ENCODE data around the gene MRPL24. TPM values are rescaled to one million over a fixed set of nuclear protein-coding genes. Genes with fewer than 3 reads are reported as not detected.

Gene MRPL24
- total and polyA plus RNA-seq, 8 donors = 39.8 to 68.6 (median 48.3) TPM

- peak overlapping the region in 1 of 4 donors; percentile 64 for H3K27ac ChIP-seq
- peaks cover 0 to 17% (median 8%) of the 10 kb centered on the region in 3 donors for H3K36me3 ChIP-seq
- no peaks in the 10 kb centered on the region for H3K9me3 ChIP-seq
- WGBS, 2 donors = 90 to 94% methylated on average over 3 of the region's 3 CpGs
- no peak for FAIRE-seq
- intact Hi-C loops (cut with DNase I) = no loop called here
- H3K27me3 ChIP-seq = no peaks in the 10 kb centered on the region
- peaks cover 0 to 18% (median 13%) of the 10 kb centered on the region in 3 donors for H3K4me1 ChIP-seq
- TF ChIP-seq CTCF (IDR thresholded peaks at IDR 0.05) = no peak
- DNase-seq = no peak
- no peak overlapping the region for H3K4me3 ChIP-seq
- no peak for ATAC-seq
These were observed 1.1 kb upstream of the MRPL24 start for GRCh38 chr1:156742017-156742416.

DNA sequence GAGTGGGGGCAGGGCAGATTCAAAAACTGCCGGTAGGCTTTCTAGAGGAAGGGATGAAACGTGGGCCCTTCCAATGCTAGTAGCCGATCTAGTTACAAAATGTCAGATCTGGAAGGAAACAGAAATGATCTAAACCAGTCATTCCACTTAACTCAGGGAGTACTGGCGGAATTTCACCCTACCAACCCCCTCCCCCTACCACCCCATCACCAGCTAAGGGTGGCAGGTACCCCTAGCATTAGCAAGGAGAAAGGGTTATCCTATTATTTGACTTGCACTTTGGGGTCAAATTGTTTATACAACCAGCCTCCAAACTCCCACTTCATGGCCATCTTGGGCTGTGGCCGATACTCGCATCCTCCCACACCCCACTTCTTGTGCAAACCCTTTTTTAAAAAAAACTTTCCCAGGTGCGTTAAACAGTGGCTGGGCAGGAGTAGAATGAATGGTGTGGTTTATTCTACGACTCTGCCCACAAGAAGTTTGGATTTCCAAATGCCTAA is 644 bp upstream of the MRPL24 start:
- Histone ChIP-seq H3K9me3 (no peaks in the 10 kb centered on the region), H3K4me3 (peak overlapping the region in 2 of 4 donors; percentile 25 to 91), H3K4me1 (peaks cover 0 to 16% (median 12%) of the 10 kb centered on the region in 3 donors), H3K27ac (peak overlapping the region; percentile 63 to 76 (median 70)), H3K36me3 (peaks cover 0 to 20% (median 8%) of the 10 kb centered on the region in 3 donors), H3K27me3 (no peaks in the 10 kb centered on the region)
- DNase-seq (no peak), FAIRE-seq (no peak), ATAC-seq (no peak)
- TF ChIP-seq CTCF (IDR thresholded peaks at IDR 0.05) = no peak
- 50 to 53% methylated on average over 8 of the region's 8 CpGs for WGBS, 2 donors
- intact Hi-C loops (cut with DNase I) = no loop called here

DNA sequence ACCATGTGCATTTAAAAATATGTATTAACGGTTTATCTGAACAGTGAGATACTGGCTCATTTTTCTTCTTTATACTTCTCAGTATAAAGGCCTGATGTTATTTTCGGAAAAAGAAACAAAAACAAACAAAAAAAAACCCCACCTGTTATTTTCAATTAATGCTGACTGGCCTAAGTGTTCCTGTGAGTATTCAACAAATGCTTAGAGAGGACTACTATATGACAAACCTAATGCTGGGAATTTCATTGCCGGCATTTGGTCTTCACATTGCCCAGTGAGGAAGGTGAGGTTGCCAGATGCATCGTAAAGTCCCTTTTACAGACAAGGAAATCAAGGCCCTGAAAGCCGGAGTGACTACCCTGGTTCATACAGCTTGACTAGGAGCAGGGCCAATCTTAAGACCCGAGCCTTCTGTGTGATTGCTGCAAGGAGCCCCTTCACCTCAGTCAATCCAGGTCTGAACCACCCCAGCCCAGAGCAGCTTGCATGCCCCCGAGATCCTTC is 599 bp downstream of the MRPL24 start:
- H3K27ac ChIP-seq = peak overlapping the region; percentile 20 to 62 (median 41)
- intact Hi-C loops (cut with DNase I) = no loop called here
- peak overlapping the region; percentile 51 to 91 (median 56) for H3K4me3 ChIP-seq
- WGBS, 2 donors = 8 to 10% methylated on average over 7 of the region's 7 CpGs
- H3K27me3 ChIP-seq = no peaks in the 10 kb centered on the region
- H3K9me3 ChIP-seq = no peaks in the 10 kb centered on the region
- DNase-seq (no peak), FAIRE-seq (no peak), ATAC-seq (peak; percentile 5 to 12 (median 6))
- H3K36me3 ChIP-seq = peaks cover 0 to 26% (median 8%) of the 10 kb centered on the region in 3 donors
- peaks cover 0 to 5% (median under 1%) of the 10 kb centered on the region in 3 donors for H3K4me1 ChIP-seq
- TF ChIP-seq CTCF (IDR thresholded peaks at IDR 0.05) = no peak

GRCh38 chr1:156738916-156739315 is 2.0 kb downstream of the MRPL24 start:
- WGBS, 2 donors = 62 to 71% methylated on average over 2 of the region's 2 CpGs
- Histone ChIP-seq H3K4me3 (no peak overlapping the region), H3K9me3 (no peaks in the 10 kb centered on the region), H3K27ac (no peak overlapping the region), H3K4me1 (peaks cover 0 to 5% (median 0%) of the 10 kb centered on the region in 3 donors), H3K36me3 (peaks cover 0 to 29% (median 6%) of the 10 kb centered on the region in 3 donors), H3K27me3 (no peaks in the 10 kb centered on the region)
- FAIRE-seq = no peak
- DNase-seq = no peak
- intact Hi-C loops (cut with DNase I) = no loop called here
- ATAC-seq = no peak
- no peak for TF ChIP-seq CTCF (IDR thresholded peaks at IDR 0.05)

DNA sequence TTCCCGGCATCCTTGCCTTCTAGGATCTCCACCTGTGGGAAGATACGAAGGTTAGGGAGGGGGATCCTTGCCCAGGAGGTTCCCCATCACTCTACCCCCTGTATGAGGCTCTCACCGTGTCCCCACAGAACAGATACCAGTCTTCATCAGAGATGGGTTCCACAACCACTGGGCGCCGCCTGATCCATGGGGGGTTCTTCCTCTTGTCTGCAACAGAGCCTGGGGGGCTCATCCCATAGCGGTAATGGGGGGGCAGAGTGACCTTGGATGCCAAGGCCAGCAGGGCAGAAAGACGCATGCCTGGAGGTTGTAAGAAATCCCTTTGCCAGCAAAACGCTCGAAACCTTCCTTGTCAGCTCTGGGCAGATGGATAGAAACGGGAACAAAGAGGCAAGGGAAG is 2.5 kb downstream of the MRPL24 start:
- ATAC-seq = no peak
- Histone ChIP-seq H3K27me3 (no peaks in the 10 kb centered on the region), H3K4me3 (no peak overlapping the region), H3K4me1 (peaks cover 0 to 5% (median 0%) of the 10 kb centered on the region in 3 donors), H3K9me3 (no peaks in the 10 kb centered on the region), H3K36me3 (peaks cover 0 to 24% (median 1%) of the 10 kb centered on the region in 3 donors), H3K27ac (no peak overlapping the region)
- no peak for TF ChIP-seq CTCF (IDR thresholded peaks at IDR 0.05)
- 78 to 83% methylated on average over 10 of the region's 10 CpGs for WGBS, 2 donors
- no peak for FAIRE-seq
- intact Hi-C loops (cut with DNase I) = no loop called here
- peak in 1 of 6 donors; percentile 67 for DNase-seq
